KBM-7 (cell line): ENCODE measurements around the gene LAMA4.
A peak's percentile ranks its signal among the peaks of the same experiment; 100 is the strongest.

Experiments used
- DNase-seq: peaks from one replicate; pipeline ENCODE4 v3.0.0-alpha.2; 2015
- in situ Hi-C: fragments of 300-500 bp; cut with MboI; formaldehyde crosslinking; loops from 2 replicates; pipeline ENCODE4 v1.14.3; 2020; ENCODE audit warnings: low sequenced_read_pairs, low pct_unique_long_range_greater_than_20kb, mixed read lengths

LAMA4 gene

GRCh38 chr6:112176175-112176574 is 78.2 kb downstream of the LAMA4 start:
- in situ Hi-C loops = loop anchor here (25.0 kb wide), 1 partner anchor 136 kb away; no protein-coding TSS in a partner anchor
- DNase-seq = no peak

GRCh38 chr6:112173221-112173804 is 81.1 kb downstream of the LAMA4 start:
- in situ Hi-C loops = no loop called here
- no peak for DNase-seq

GRCh38 chr6:112172540-112172939 is 81.8 kb downstream of the LAMA4 start:
- DNase-seq = no peak
- in situ Hi-C loops = no loop called here

- in situ Hi-C loops = no loop called here
- no peak for DNase-seq
Observed at GRCh38 chr6:112169541-112169940, 84.8 kb downstream of the LAMA4 start.

DNA sequence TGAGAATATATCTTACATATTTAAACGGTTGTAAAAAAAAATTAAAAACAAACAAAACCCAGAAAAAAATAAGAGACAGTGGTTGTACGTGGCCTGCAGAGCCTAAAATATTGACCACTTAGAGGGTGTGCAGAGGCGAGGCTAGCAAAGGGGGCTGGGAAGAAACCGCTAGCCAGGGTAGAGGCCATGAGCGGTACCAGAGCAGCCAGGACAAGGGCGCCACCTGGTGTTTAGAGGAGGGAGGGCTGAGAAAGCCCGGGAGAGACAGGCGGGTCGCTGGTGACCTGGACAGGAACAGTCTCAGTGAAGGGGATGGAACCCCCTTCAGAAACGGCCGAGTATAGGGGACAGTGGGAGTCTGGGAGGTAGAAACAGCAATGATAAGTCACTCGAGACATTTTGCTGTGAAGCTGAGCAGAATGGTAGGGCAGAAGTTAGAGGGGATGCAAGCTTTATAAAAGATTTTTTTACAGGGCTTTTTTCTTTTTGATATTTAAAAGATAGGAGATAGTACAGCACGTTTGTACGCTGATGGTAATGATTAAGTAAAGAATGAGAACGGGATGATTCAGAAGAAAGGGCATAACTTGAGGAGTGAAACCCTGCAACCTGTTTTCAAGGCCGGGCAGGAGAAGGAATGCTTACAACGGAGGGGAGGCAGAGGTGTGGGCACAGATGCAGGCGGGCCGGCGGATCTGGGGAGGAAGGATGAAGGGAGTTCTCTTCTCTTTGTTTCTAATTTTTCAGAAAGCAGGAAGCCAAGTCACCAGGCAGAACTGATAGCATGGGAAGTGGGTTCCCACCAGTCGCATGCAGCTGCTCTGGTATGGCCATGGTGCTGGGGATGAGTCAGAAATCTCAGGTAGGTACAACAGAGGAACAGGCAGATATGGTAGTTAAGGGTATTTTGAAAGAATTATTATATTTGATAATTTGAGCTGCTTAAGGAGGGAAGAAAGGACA is 90.8 kb downstream of the LAMA4 start:
- DNase-seq = peak; percentile 70
- in situ Hi-C loops = no loop called here

GRCh38 chr6:112160745-112161144 is 93.6 kb downstream of the LAMA4 start:
- in situ Hi-C loops = no loop called here
- no peak for DNase-seq

DNA sequence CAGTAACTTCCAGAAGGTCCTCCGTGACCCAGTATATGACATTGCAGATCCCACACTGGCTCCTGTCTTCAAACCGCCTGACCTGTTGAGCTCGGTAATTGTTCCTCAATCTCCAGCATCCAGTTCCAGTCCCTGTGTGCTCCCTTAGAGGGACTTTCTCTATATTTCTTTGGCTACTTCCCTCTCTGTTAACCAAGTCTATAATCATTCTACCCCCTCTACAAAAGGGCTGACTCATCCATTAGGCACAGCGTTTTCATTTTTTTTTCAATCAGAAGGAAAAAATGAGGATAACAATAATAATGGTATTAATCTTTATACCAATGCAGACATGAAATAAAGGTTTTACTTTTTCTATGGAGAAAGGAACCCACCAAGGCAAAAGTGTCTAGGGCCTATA is 97.7 kb downstream of the LAMA4 start:
- no peak for DNase-seq
- in situ Hi-C loops = no loop called here

GRCh38 chr6:112155886-112156285 is 98.5 kb downstream of the LAMA4 start:
- no peak for DNase-seq
- in situ Hi-C loops = no loop called here

GRCh38 chr6:112154711-112155110 is 99.7 kb downstream of the LAMA4 start:
- in situ Hi-C loops = no loop called here
- no peak for DNase-seq

DNA sequence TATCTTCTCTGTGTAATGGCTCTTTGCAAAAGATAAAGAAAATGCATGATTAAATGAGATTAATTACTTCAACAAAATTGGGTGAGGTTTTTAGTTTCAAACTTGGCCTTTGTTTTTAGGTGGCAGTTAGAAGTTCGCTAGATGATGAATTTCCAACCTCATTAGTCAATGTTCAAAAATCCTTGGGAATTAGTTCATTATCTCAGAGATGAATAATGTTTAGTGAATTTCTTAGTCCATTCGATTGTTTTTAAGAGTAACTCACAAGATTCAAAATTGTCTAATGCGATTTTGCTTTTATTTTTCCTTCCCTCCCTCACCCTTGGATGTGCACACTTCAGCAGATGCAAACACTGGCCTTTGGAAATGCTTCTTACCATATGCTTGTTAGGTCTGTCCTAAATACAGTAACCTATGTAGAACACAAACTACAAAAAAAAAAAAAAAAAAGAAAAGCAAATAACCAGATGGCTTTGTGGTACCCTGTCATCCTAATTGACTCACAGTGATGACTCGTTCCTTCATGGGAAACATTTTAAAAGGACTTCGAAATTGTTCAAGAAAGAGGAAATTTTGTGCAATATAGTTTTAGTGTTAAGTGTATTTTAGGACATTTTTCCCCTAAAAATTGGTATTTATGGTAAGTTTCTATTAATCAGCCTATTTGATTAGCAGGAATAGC is 100.3 kb downstream of the LAMA4 start:
- in situ Hi-C loops = no loop called here

GRCh38 chr6:112150363-112150762 is 104.0 kb downstream of the LAMA4 start:
- in situ Hi-C loops = no loop called here
- no peak for DNase-seq

More for the DNA sequence above, 100.3 kb downstream of the LAMA4 start:
- no peak for DNase-seq

DNA sequence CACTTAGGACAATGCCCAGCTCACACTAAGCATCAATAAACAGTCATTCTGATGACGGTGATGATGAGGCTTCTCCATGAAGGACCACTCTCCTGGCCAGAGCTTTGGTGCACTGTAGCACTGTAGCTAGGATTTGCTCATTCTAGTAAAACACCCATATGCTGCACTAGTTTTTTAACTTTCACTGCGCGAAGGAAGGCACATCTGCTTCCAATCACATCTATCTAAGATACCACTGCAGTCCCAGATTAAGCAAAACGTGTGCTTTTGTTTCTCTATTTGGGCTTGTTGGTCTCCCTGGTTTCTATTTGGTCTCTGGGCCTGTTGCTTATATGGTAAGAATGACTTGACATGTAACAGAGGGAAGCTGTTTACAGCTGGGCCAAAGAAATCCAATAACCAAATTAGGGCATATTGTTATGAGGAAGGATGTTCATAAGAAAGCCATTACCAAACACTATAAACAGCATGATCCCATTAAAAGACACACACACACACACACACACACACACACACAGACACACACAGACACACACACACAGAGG is 104.6 kb downstream of the LAMA4 start:
- no peak for DNase-seq
- in situ Hi-C loops = no loop called here

DNA sequence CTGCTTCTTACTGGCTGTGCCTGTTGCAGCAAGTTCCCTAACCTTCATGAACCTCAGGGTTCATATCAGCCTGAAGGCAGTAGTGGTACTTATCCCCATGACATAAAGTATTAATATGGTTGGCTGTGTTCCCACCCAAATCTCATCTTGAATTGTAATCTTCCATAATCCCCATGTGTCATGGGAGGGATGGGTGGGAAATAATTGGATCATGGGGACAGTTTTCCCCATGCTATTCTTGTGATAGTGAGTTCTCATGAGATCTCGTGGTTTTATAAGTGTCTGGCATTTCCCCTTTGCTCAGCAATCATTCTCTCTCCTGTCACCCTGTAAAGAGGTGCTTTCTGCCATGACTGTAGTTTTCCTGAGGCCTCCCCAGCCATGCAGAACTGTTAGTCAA is 105.1 kb downstream of the LAMA4 start:
- no peak for DNase-seq
- in situ Hi-C loops = no loop called here

DNA sequence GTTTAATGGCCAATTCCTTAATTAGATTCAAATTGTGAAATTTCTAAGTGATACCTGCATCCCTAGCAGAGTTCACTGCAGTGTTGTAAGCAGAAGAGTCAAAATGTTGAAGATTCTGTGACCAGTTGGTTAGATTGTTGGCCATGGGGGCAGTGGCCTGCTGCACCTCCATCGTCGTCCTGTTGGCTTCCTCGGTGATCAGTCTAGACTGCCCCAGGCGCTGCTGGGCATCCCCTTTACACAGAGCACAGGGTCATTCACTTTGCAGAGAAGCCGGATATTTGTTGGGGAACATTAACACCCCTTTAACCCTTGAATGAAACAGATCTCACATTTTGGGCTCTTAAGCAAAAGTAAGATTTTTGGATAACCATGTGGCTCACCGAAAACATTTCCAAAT is 106.3 kb downstream of the LAMA4 start:
- in situ Hi-C loops = no loop called here
- no peak for DNase-seq

DNA sequence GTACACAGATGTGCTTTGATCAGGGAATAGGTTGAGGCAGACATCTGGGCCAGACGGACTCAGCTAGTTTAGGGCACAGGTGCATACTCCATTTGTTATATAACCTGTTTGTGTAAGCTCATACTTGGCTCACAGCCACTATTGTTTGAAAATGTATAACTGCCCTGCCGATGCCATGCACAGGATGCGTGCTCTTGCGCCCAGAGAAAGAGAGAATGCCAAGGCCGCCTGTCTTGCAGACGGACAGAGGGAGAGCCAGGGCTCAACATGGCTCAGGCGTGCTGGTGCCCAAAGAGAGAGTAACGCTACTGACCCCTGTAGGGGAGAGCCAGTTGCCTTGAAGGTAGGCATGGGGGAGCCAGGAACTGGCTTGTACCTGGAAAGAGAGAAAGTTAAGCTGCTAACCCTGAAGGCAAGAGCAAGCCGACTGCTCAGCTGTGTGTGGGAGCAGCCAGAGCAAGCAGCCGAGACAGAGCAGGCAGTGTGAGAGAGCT is 109.2 kb downstream of the LAMA4 start:
- in situ Hi-C loops = no loop called here
- no peak for DNase-seq

DNA sequence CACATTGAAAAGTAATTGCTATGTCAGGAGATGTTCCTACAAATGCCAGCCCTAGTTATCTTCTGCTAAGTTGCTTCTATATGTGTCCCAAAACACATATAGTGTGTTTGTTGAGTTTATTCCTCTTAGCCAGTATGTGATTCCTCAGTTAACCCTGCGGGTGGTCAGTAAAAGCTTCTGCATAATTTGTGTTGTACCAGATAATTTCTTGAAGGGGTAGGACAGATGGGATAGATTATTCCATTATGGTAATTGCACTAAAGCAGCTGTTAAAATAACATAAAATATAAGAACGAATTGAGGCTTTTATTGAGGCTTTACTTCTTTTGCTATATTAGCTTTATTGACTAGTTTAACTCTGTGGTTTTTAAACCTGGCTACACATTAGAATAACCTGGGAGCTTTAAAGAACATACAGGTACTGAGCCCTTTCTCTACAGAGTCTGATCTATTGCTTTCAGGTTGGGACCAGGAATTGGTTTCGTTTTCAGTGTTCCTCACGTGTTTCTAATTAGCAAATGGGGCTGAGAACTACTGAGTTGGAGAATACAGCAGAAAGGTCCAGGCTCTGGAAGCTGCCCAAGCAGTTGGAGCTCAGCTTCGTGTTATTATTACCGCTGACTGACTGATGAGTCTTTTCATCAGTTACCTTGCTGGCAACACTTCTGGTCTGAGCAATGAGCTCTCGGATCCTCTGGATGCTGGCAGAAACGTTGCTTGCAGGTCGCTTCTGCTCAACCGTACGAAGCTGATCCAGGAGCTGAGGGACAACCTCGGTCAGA is 110.0 kb downstream of the LAMA4 start:
- in situ Hi-C loops = no loop called here
- DNase-seq = no peak

DNA sequence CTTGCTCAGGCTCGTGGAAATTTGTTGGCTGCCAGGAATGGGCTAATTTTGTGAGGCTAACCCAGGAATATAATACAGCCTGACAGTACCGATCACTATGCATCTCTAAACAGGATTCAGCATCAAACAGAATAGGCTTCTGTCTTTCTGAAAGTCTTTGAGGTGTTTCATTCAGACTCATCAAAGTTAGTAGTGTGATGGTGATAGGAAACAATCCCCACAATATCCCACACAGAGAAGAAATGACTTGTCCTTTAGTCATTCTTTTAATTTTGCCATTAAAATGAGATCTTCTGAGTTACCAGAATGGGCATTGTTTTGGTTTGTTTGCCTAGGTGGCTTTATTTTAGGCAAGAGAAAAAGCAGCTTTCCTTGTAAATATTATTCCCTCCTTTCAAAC is 112.7 kb downstream of the LAMA4 start:
- no peak for DNase-seq
- in situ Hi-C loops = no loop called here

DNA sequence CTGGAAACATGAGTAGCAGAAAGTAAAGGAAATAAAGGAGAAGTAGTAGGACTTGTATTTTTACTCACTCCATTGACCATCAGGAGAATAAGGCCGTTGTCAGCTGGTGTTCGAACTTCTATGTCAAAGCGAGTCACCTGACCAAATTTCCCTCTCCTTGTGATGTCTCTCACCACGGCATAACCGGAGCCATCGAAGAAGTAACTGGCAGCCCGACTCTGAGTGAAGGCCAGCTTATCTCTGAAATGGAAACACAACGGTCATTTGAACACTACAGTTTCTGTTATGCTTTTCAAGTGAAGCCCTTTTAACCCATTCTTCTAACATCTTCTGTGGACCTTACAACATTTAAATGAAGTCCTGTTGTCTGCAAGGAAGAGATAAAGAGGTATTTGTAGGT is 115.3 kb downstream of the LAMA4 start:
- in situ Hi-C loops = no loop called here
- no peak for DNase-seq

DNA sequence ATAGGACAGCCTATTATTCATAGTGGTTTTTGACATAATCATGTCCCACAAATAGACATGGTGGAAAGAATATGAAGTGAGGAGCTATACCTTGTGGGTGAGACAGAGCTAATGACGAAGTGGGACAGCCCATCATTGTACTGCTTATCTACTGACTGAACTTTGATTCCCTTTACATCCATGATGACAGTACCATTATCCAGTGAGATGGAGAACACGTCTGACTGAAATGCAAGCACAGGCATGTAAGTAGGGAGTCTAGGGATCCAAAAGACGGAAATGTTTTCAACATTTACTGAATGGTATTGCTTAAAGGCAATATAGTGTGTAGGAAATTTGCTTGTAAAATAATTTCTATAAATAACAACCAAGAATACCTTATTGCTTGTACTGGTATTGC is 123.5 kb downstream of the LAMA4 start:
- in situ Hi-C loops = no loop called here
- no peak for DNase-seq
